VCaP (cell line): Measurements from ENCODE around the gene RYR2.
"Not testable (repeated sequence)": the region's sequence is repeated elsewhere in the genome, so short reads cannot be mapped to it uniquely, and the experiment has no call there.

Experiments used
- H3K27ac ChIP-seq: fragments of 450-650 bp; 2 replicates; pipeline ENCODE4 v1.5.1; 2017
- TF ChIP-seq, protein P1 (sequence below): fragments of 450-650 bp; conservative IDR thresholded peaks from 2 replicates; pipeline ENCODE4 v1.5.1; 2017; ENCODE audit warnings: mild to moderate bottlenecking, moderate library complexity

RYR2 gene

DNA sequence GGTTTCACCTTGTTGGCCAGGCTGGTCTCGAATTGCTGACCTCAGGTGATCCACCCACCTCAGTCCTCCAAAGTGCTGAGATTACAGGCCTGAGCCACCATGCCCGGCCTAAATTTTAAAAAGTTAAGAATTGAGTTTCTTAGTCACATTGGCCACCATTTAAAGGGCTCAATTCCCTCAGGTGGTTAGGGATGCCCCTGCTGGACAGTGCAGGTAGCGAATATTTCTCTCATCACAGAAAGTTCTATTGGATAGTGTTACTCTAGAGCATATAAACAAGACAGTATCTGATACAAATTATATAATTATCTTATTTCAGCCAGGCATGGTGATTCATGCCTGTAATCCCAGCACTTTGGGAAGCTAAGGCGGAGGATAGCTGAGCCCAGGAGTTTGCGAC is 528.5 kb downstream of the RYR2 start:
- TF ChIP-seq, protein P1, sequence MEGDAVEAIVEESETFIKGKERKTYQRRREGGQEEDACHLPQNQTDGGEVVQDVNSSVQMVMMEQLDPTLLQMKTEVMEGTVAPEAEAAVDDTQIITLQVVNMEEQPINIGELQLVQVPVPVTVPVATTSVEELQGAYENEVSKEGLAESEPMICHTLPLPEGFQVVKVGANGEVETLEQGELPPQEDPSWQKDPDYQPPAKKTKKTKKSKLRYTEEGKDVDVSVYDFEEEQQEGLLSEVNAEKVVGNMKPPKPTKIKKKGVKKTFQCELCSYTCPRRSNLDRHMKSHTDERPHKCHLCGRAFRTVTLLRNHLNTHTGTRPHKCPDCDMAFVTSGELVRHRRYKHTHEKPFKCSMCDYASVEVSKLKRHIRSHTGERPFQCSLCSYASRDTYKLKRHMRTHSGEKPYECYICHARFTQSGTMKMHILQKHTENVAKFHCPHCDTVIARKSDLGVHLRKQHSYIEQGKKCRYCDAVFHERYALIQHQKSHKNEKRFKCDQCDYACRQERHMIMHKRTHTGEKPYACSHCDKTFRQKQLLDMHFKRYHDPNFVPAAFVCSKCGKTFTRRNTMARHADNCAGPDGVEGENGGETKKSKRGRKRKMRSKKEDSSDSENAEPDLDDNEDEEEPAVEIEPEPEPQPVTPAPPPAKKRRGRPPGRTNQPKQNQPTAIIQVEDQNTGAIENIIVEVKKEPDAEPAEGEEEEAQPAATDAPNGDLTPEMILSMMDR: peak; percentile 23

DNA sequence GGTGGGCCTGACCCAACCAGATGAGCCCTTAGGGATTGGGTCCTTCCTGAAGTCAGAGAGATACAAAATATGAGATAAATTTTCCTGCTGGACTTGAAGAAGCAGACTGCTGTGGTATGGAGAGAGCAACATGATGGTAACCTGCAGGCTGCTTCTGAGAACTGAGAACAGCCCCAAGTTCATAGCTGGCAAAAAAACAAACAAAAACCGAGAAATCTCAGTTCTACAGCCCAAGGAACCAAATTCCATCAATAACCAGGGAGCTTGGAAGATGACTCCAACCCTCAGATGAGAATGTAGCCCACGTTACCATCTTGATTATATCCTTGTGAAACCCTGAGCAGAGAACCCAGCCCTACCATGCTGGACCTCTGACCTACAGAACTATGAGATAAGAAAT is 532.6 kb downstream of the RYR2 start:
- H3K27ac ChIP-seq: no peak overlapping the region
- TF ChIP-seq, protein P1: no peak

More for the DNA sequence above, 528.5 kb downstream of the RYR2 start:
- H3K27ac ChIP-seq: no peak overlapping the region

DNA sequence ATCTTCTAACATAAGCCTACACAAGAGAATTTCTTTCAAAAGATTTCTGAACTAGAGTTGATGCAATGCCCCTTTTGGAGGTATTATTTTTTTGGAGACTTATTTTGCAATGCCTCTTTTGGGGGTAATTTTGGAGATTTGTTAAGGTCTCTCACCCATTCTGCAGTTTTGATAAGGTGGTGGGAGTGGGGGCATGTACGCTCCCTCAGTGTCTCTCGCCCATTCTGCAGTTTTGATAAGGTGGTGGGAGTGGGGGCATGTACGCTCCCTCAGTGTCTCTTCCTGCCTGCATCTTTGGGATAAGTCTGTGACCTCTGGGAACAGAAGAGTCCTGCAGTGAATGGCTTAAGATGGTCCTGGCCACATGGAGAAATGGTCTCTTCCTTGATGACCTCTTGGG is 536.6 kb downstream of the RYR2 start:
- H3K27ac ChIP-seq: no peak overlapping the region
- TF ChIP-seq, protein P1: no peak

DNA sequence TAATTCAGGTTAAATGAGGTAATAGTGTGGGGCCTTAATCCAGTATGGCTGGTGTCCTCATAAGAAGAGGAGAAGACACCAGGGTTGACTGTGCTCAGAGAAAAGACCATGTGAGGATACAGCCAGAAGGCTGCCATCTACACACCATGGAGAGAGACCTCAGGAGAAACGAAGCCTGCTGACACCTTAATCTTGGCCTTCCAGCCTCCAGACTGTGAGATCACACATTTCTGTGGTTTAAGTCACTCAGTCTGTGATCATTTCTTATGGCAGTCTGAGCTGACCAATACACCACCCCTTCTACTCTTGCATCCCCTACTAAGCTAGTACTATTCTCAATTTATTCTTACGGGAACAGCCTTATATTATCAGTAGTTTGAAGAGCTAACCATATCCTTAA is 538.7 kb downstream of the RYR2 start:
- TF ChIP-seq, protein P1: no peak
- H3K27ac ChIP-seq: no peak overlapping the region

DNA sequence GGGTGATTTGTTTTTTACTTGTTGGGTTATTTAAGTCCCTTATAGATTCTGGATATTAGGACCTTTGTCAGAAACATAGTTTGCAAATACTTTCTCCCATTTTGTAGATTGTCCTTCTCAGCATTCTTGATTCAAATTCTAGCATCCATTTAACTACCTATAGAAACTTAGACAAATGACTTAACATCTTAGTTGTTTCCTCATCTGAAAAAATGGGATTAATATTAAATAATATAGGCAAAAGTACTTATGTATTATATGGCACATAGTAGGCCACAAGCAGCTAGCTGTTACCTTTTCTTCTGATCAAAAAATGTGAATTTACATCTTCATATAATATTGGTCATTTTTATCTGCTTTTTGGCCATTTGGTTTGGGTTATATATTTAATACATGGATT is 541.3 kb downstream of the RYR2 start:
- no peak overlapping the region for H3K27ac ChIP-seq
- TF ChIP-seq, protein P1: no peak

DNA sequence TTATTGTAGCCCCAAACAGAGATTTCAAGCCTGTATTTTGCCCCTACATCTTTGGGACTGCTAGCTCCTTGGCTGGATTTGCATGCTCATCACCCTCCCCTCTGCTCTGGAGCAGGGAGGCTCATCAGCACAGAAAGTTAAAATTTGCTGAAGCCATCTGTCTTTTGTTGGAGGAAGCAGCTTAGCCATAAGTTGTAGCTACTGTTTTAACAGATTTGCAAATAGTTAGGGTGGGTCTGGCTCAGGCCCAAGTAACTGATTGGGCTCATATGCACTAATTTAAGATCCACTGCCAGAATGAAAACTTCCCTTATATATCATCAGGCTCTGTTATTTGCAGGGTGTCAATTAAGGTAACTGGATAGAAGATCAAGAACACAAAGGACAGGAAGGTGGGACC is 541.8 kb downstream of the RYR2 start:
- no peak overlapping the region for H3K27ac ChIP-seq
- TF ChIP-seq, protein P1: no peak

DNA sequence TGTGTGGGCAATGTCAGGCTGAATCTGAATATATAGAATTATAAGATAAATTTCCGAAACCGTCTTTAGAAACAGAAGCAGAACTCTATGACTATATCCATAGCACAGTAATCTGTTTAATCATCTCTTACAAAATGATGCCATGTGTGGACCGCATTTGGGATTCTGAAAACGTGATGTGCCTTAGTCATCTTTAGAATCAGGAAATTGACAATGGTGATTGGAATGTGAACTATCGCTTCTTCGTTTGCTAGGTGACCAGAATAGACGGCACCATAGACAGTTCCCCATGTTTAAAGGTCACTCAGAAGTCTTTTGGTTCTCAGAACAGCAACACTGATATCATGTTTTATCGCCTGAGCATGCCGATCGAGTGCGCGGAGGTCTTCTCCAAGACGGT is 548.4 kb downstream of the RYR2 start:
- TF ChIP-seq, protein P1: no peak
- H3K27ac ChIP-seq: no peak overlapping the region

DNA sequence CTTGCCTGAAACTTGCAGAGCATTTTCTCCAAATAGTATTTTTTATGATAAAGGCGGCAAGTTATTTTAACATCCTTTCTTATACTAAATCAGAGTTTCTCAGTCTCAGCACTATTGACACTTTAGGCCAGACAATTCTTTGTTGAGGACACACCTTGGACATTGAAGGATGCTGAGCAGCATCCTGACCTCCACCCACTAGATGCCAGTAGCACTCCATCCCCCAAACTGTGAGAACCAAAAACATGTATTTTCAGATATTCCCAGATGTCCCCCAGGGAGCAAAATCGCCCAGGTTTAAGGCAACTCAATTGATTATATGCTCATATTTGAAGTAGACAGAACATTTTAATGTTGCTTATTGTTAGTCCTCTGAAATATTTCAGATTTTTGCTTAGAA is 549.4 kb downstream of the RYR2 start:
- TF ChIP-seq, protein P1: 0 out of 2 replicates have a peak, but pooled peaks have one; percentile 9
- H3K27ac ChIP-seq: no peak overlapping the region

DNA sequence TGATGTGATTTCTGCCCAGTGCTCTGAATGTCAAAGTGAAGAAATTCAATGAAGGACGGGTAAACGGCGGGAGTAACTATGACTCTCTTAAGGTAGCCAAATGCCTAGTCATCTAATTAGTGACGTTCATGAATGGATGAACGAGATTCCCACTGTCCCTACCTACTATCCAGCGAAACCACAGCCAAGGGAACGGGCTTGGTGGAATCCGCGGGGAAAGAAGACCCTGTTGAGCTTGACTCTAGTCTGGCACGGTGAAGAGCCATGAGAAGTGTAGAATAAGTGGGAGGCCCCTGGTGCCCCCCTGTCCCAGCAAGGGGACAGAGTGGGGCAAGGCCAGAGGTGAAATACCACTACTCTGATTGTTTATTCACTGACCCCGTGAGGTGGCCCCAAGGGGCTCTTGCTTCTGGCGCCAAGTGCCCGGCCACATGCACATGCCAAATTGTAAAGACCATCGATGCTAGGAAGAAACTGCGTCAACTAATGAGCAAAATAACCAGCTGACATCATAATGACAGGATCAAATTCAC is 561.1 kb downstream of the RYR2 start:
- not testable (repeated sequence) for H3K27ac ChIP-seq
